ENCODE measurements around the gene ITGAL. TPM values are rescaled to one million over a fixed set of nuclear protein-coding genes. Genes with fewer than 3 reads are reported as not detected.

ITGAL gene
- total RNA-seq, 2 experiments from 2014 or later = 521 to 598 TPM

DNA sequence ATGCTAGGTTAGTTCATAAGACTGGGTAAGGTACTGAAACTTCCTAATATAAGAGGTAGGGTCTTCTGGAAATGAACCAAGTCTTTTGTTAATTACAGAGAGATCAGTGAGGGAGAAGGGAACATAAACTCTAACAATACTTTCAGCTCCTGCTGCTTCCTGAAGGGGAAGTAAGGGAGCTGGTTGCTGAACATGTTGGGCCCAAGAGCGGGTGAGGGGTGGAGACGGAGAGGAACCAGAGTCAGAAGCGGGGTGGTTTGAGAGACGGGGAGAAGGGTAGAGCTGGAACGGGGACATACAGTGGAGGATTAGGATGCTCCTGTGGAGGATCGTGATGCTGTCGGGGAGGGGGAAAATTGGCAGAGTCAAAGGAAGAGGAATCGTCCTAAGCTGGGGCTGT lies 73.6 kb downstream of the ITGAL start:
- no peak overlapping the region for H3K27ac Mint-ChIP-seq
- no peaks in the 10 kb centered on the region for H3K9me3 Mint-ChIP-seq
- CTCF ChIA-PET = interaction anchor here (1.6 to 3.7 kb wide), 2 partner anchors 10 to 11 kb away, joined by 3 to 16 read pairs; partner anchors contain the start of gene ZNF747
- no peak for DNase-seq
- H3K27me3 Mint-ChIP-seq = no peaks in the 10 kb centered on the region
- peaks cover 6% of the 10 kb centered on the region for H3K36me3 Mint-ChIP-seq (ENCODE audit: low read depth)
- POLR2A ChIA-PET = no interaction called here
- no peak overlapping the region for H3K4me3 Mint-ChIP-seq
- H3K4me1 Mint-ChIP-seq = peaks cover 17% of the 10 kb centered on the region

DNA sequence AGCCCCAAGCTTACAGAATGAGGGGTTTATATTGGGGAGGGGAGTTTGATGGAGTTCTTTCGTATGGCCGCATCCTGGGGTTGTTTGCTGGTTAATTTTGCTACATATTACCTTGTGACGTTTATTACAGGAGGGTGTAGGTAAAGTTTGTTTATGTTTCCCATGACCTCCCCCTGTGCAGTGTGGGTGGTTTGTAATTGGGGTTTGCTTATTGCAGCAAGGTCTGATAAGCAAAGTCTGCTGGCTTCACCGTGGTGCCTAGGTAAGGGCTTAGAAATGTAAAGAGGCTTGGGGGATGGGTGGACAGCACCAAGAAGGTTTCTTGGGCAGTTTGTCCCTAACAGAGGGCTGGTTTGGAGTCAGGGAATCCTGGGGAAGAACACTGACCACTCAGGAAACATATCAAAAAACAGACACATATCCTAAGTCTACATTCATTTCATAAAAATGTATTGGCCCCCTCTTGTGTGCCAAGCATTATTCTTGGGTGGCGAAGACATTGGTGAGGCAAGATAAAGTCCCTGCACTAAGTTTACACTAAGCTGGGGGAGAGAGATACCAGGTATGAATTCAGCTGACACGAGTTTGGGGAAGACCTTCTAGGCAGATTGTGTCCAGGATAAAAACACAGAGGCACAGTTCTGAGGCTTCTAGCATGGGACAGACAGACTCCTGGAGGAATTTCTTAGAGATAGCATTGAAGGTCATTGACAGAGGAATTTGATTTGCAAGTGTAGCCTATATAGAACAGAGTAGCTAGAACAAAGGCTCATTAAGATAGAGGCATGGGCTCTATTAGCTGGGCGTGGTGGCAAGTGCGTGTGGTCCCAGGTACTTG lies 76.1 kb downstream of the ITGAL start:
- POLR2A ChIA-PET = no interaction called here
- Mint-ChIP-seq H3K4me3 (no peak overlapping the region), H3K27ac (no peak overlapping the region), H3K27me3 (no peaks in the 10 kb centered on the region), H3K36me3 (ENCODE audit: low read depth) (peaks cover 20% of the 10 kb centered on the region), H3K9me3 (no peaks in the 10 kb centered on the region), H3K4me1 (peaks cover 42% of the 10 kb centered on the region)
- CTCF ChIA-PET = interaction anchor here (0.8 to 1.1 kb wide), 3 partner anchors 9 to 19 kb away, joined by 3 to 5 read pairs (median 3); no protein-coding TSS in a partner anchor
- no peak for DNase-seq

DNA sequence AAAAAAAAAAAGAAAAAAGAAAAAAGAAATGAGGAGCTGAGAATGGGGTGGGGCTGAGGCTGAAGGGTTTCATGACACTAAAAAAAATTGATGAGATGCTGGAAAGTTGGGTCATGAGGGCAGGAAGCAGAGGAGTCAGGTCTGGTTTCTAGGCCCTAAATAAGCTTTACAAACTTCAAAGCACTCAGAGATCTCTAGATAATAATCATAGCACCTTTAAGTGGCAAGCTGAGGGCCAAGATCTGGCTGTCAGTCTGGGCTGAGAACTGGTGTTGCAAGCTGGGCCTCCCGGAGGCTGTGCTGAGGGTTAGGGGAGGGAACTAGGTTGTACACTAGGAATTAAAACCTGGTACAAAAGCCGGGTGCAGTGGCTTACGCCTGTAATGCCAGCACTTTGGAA lies 79.2 kb downstream of the ITGAL start:
- peak; percentile 83 for DNase-seq
- Mint-ChIP-seq H3K27ac (peak overlapping the region; percentile 95), H3K4me3 (peak overlapping the region; percentile 65), H3K4me1 (peaks cover 55% of the 10 kb centered on the region), H3K27me3 (no peaks in the 10 kb centered on the region), H3K9me3 (no peaks in the 10 kb centered on the region), H3K36me3 (ENCODE audit: low read depth) (peaks cover 46% of the 10 kb centered on the region)
- POLR2A ChIA-PET = interaction anchor here (0.6 kb wide), 2 partner anchors 16 to 475 kb away, joined by 3 read pairs; no protein-coding TSS in a partner anchor
- CTCF ChIA-PET = interaction anchor here (1.1 to 3.5 kb wide), 4 partner anchors 14 to 20 kb away, joined by 3 to 19 read pairs (median 6); partner anchors contain the start of genes ZNF688 and ZNF747

DNA sequence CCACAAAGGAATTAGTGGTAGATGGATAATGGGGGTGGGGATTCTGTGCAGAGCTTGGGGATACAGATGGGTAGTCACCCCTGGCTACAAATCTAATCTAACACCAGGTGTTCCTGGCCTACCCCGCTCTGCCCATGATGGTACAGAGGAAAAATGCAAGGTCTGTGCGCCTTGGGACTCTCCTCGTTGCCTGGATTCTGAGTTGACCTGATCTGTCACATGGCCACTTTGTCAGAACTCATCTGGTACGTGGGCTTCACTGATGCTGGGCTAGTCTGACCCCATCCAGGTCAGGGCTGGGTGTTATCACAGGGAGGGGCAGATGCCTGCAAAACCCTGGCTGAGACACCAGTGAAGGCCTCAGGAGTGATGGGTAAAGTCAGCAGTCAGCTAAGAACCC lies 80.4 kb downstream of the ITGAL start:
- H3K4me3 Mint-ChIP-seq = peak overlapping the region; percentile 16
- peaks cover 44% of the 10 kb centered on the region for H3K36me3 Mint-ChIP-seq (ENCODE audit: low read depth)

DNA sequence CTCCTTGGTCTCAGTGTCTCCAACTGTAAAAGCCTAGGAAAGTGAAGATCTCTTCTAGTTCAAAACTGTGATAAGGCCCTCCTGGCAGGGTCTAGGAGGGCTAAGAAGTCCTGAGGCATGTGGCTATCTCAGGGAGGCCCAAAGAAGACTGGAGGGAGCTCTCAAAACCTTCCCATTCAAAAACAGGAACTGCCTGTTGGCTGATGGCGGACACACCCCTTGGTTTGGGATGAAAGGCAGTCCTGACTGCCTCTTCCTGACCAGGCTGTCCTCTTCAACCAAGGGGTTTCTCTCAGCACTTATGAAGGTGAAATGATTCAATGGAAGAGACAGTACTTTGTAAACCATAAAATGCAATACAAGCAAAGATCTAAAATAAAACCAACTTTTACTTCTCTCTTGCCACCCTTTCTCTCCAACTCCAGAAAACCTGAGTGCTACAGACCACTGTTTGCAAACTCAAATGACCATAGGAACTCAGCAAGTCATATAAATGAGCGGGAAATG lies 80.9 kb downstream of the ITGAL start:
- POLR2A ChIA-PET = no interaction called here
- Mint-ChIP-seq H3K9me3 (no peaks in the 10 kb centered on the region), H3K4me1 (peaks cover 54% of the 10 kb centered on the region), H3K27ac (peak overlapping the region; percentile 95), H3K27me3 (no peaks in the 10 kb centered on the region), H3K36me3 (ENCODE audit: low read depth) (peaks cover 41% of the 10 kb centered on the region), H3K4me3 (peak overlapping the region; percentile 16)
- CTCF ChIA-PET = interaction anchor here (1.3 to 3.5 kb wide), 2 partner anchors 18 to 124 kb away, joined by 4 to 19 read pairs; partner anchors contain the start of genes DCTPP1 and ZNF747
- no peak for DNase-seq

More for the DNA sequence above, 80.4 kb downstream of the ITGAL start:
- ChIA-PET CTCF (interaction anchor here (1.2 to 3.5 kb wide), 3 partner anchors 12 to 123 kb away, joined by 3 to 19 read pairs (median 4); partner anchors contain the start of genes DCTPP1 and ZNF747), POLR2A (no interaction called here)
- H3K27ac Mint-ChIP-seq = peak overlapping the region; percentile 95
- DNase-seq = no peak
- H3K27me3 Mint-ChIP-seq = no peaks in the 10 kb centered on the region
- H3K9me3 Mint-ChIP-seq = no peaks in the 10 kb centered on the region
- peaks cover 55% of the 10 kb centered on the region for H3K4me1 Mint-ChIP-seq

DNA sequence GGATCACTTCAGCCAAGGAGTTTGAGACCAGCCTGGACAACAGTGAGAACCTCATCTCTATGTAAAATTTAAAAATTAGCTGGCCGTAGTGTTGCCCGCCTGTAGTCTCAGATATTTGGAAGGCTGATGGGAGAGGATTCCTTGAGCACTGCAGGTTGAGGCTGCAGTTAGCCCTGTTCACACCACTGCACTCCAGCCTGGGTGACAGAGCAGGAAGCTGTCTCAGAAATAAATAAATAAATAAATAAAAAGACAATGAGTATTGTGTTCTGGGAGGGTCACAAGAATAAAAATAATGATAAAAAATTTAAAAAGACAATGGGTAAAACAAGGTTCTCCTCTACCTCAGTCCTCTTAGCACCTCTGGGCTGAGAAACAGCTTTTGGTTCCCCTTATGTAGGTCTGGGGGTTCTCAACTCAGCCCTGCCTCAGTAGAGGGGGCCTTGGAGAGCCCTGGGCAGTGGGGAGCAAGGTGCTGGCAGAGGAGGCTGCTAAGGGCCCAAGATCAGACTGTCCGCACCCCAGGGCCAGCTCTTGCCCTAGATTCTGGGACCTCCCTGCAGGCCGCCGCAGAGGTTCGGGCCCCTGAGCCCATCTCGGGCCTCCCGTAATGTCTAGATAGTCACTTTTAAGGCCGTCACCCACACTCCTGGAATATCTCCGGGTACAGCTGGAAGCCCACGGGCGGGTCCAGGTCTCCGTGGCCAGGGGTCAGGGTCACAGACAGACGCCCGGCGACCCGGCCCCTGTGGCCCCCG lies 82.2 kb downstream of the ITGAL start:
- no peaks in the 10 kb centered on the region for H3K9me3 Mint-ChIP-seq
- H3K4me1 Mint-ChIP-seq = peaks cover 57% of the 10 kb centered on the region
- H3K27ac Mint-ChIP-seq = no peak overlapping the region
- no peak for DNase-seq
- no peaks in the 10 kb centered on the region for H3K27me3 Mint-ChIP-seq
- no peak overlapping the region for H3K4me3 Mint-ChIP-seq
- CTCF ChIA-PET = interaction anchor here (0.6 to 1.9 kb wide), 3 partner anchors 19 to 30 kb away, joined by 3 to 7 read pairs (median 4); no protein-coding TSS in a partner anchor
- peaks cover 41% of the 10 kb centered on the region for H3K36me3 Mint-ChIP-seq (ENCODE audit: low read depth)
- POLR2A ChIA-PET = no interaction called here

DNA sequence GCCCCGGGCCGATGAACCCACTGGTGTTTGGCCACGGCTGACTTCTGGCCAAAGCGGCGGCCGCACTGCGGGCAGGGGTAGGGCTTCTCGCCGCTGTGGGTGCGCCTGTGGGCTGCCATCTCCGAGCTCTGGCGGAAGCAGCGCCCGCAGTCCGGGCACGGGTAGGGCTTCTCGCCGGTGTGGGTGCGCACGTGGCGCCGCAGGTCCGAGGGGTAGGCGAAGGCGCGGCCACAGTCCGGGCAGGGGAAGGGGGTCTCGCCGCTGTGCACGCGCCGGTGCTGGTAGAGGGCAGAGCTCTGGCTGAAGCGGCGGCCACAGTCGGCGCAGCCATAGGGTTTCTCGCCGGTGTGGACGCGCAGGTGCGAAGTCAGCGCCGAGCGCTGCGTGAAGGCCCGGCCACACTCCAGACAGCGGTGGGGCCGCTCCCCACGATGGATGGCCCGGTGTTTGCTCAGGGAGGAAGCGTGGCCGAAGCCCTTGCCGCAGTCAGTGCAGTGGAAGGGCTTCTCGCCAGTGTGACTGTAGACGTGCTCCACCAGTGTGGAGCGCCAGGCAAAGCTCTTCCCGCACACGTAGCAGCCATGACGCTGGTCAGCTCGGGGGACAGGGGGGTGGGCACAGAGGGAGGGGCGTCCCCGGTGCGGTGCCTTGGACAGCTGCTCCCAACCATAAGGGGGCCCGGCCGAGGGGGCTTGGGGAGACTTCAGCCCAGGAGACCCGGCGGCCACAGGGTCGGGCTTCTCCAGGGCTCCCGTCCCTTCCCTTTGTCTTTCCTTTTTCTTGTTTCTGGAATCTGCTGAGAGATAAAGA lies 83.0 kb downstream of the ITGAL start:
- ChIA-PET CTCF (interaction anchor here (0.6 to 1.9 kb wide), 3 partner anchors 10 to 28 kb away, joined by 3 to 7 read pairs (median 4); no protein-coding TSS in a partner anchor), POLR2A (no interaction called here)
- Mint-ChIP-seq H3K4me1 (peaks cover 58% of the 10 kb centered on the region), H3K27ac (peak overlapping the region; percentile 64), H3K27me3 (no peaks in the 10 kb centered on the region), H3K9me3 (no peaks in the 10 kb centered on the region), H3K36me3 (ENCODE audit: low read depth) (peaks cover 41% of the 10 kb centered on the region), H3K4me3 (peak overlapping the region; percentile 87)
- no peak for DNase-seq

DNA sequence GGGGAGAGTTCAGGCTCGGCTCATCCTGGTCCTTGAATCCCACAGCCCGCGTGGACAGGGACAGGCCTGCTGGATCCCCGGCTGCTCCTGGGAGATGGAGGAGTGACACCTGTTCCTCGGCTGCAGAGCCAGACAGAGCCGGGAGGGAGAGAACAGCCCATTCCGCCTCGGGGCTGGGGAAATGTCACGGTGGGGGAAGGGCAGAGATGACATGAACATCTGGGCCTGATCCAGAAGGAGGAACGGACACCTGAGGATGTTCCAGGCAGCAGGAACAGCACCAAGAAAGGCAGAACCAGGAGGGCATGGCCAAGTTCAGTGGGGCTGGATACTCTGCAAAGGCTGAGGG lies 83.6 kb downstream of the ITGAL start:
- peak overlapping the region; percentile 87 for H3K4me3 Mint-ChIP-seq
- peaks cover 41% of the 10 kb centered on the region for H3K36me3 Mint-ChIP-seq (ENCODE audit: low read depth)
- H3K9me3 Mint-ChIP-seq = no peaks in the 10 kb centered on the region
- ChIA-PET CTCF (interaction anchor here (1.2 to 3.0 kb wide), 3 partner anchors 10 to 21 kb away, joined by 3 to 18 read pairs (median 3); partner anchors contain the start of gene ZNF747), POLR2A (no interaction called here)
- peaks cover 57% of the 10 kb centered on the region for H3K4me1 Mint-ChIP-seq
- no peak for DNase-seq
- no peaks in the 10 kb centered on the region for H3K27me3 Mint-ChIP-seq
- H3K27ac Mint-ChIP-seq = peak overlapping the region; percentile 64

DNA sequence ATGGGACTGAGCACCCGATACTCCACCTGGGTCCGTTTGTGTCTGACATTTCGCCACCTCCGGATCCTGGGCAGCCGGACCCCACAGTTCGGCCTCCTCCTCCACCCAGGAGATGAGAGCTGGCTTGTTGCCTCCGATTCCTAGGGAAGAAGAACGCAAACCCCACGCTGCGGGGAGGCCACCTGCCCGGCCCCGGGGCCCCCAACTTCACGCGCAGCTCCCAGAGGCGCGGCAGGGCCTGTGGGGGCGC lies 85.1 kb downstream of the ITGAL start:
- H3K27me3 Mint-ChIP-seq = no peaks in the 10 kb centered on the region
- H3K9me3 Mint-ChIP-seq = no peaks in the 10 kb centered on the region
- H3K4me1 Mint-ChIP-seq = peaks cover 50% of the 10 kb centered on the region
- H3K4me3 Mint-ChIP-seq = peak overlapping the region; percentile 87
- DNase-seq = no peak
- POLR2A ChIA-PET = interaction anchor here (0.6 to 0.9 kb wide), 2 partner anchors 22 to 30 kb away, joined by 3 to 4 read pairs; no protein-coding TSS in a partner anchor
- peaks cover 36% of the 10 kb centered on the region for H3K36me3 Mint-ChIP-seq (ENCODE audit: low read depth)
- peak overlapping the region; percentile 90 for H3K27ac Mint-ChIP-seq
- CTCF ChIA-PET = interaction anchor here (0.6 to 3.0 kb wide), 14 partner anchors 8 to 123 kb away, joined by 3 to 18 read pairs (median 5); partner anchors contain the start of genes ZNF688 and ZNF747

DNA sequence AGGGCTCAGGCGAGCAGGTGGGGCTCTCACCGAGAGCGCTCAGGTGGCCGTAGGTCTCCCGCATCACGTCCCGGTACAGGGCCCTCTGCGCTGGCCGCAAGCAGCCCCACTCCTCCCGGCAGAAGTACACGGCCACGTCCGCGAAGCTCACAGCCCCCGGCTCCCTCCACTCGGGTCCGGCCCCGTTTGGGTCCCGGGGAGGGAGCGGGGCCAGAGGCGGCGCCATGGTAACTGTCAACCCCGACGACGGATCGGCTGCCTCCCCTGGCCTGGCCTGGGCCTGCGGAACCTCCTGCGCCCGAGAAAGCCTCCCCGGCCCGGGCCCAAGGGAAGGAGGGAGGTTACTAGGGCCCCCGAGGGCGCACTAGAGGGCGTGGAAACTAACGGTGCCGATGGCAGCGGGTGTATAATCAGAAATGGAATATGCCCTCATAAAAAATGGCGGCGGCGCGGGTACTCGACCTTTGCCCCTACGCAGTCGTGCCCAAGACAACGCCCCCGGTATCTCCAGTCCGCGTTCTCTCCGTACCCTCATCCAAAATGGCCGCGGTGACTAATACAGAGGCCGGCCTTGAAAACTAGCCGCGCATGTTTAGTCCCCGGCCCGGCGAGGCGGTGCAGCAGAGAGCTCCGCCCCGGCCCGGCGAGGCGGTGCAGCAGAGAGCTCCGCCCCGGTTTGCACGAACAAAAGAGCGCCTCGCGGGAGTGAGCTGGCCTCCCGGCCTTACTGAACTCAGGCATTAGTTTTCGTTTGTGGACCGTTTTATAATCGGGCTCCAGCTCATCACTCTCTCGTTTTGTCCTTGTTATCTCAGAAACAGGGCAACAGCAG lies 85.6 kb downstream of the ITGAL start, which contains the start of gene ZNF764:
Gene ZNF764 (minus strand): TSS at position 418 of the 832 bp plus-strand sequence. CDS start 192 bp downstream, at position 226.
- Mint-ChIP-seq H3K4me1 (peaks cover 44% of the 10 kb centered on the region), H3K4me3 (peak within 1 kb of the TSS; percentile 87), H3K27ac (peak within 1 kb of the TSS; percentile 90), H3K9me3 (no peaks in the 10 kb centered on the region), H3K36me3 (ENCODE audit: low read depth) (peaks cover 32% of the 10 kb centered on the region), H3K27me3 (no peaks in the 10 kb centered on the region)
- POLR2A ChIA-PET = interaction anchor here (0.6 to 0.9 kb wide), 4 partner anchors 22 to 131 kb away, joined by 3 to 4 read pairs (median 3); partner anchors contain the start of genes DCTPP1 and ITGAL
- DNase-seq = peak; percentile 98
- CTCF ChIA-PET = interaction anchor here (0.6 to 3.0 kb wide), 17 partner anchors 9 to 466 kb away, joined by 3 to 18 read pairs (median 5); partner anchors contain the start of genes TBX6, ZNF688 and ZNF747

DNA sequence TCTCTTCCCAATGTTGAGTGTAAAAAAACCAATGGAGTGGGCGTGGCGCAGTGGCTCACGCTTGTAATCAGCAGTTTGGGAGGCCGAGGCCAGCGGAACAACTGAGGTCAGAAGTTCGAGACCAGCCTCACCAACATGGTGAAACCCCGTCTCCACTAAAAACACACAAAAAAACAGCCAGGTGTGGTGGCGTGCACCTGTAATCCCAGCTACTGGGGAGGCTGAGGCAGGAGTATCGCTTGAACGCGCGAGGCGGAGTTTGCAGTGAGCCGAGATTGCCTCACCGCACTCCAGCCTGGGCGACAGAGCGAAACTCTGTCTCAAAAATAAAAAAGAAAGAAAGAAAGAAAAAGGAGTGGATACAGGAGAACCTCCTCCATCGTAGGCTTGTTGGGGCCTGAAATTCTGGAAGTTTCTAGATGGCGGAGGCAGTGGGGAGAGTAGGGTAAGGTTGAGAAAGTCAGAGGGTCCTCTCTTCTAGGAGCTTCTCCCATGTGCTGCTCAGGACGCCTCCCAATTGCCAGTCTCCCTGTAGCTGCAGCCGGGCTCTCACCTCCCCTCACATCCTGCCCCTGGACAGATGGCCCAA lies 86.3 kb downstream of the ITGAL start:
- H3K4me3 Mint-ChIP-seq = peak overlapping the region; percentile 87

More for the DNA sequence above, 86.3 kb downstream of the ITGAL start:
- peak overlapping the region; percentile 90 for H3K27ac Mint-ChIP-seq
- H3K9me3 Mint-ChIP-seq = no peaks in the 10 kb centered on the region
- H3K27me3 Mint-ChIP-seq = no peaks in the 10 kb centered on the region
- no peak for DNase-seq
- ChIA-PET POLR2A (interaction anchor here (0.6 to 0.8 kb wide), 2 partner anchors 87 to 129 kb away, joined by 3 read pairs; partner anchors contain the start of genes DCTPP1 and ITGAL), CTCF (interaction anchor here (0.6 to 3.0 kb wide), 12 partner anchors 9 to 467 kb away, joined by 3 to 18 read pairs (median 6); partner anchors contain the start of genes TBX6, ZNF688 and ZNF747)
- peaks cover 37% of the 10 kb centered on the region for H3K4me1 Mint-ChIP-seq
- peaks cover 25% of the 10 kb centered on the region for H3K36me3 Mint-ChIP-seq (ENCODE audit: low read depth)

Data from activated CD4-positive, alpha-beta T cell treated with anti-CD3 and anti-CD28 coated beads, Interleukin-2, amount 10 ng/mL, durations not matched to agents 7 days and 5 days (primary cell).